Parathyroid adenoma (tissue), 2 donors: Measurements from ENCODE around the gene GSK3A.

Source experiments
- H2AFZ ChIP-seq: fragments of 300-600 bp; sonication (generic); one replicate; pipeline ENCODE4 v1.7.0; 2017; ENCODE audit warnings: antibody characterized with exemption, mild to moderate bottlenecking
- H3K27ac ChIP-seq: fragments of 300-600 bp; sonication (generic); one replicate; pipeline ENCODE4 v1.7.0; 2017
- H3K27me3 ChIP-seq: fragments of 300-600 bp; sonication (generic); one replicate; pipeline ENCODE4 v1.7.0; 2017; ENCODE audit warnings: low read length; ENCODE audit not compliant: control insufficient read depth, insufficient read depth
- H3K36me3 ChIP-seq: fragments of 300-600 bp; sonication (generic); one replicate; pipeline ENCODE4 v1.7.0; 2017; ENCODE audit warnings: low read length; ENCODE audit not compliant: control insufficient read depth, insufficient read depth
- H3K4me1 ChIP-seq: fragments of 300-600 bp; sonication (generic); one replicate; pipeline ENCODE4 v1.7.0; 2017; ENCODE audit warnings: control low read depth
- H3K4me2 ChIP-seq: fragments of 300-600 bp; sonication (generic); one replicate; pipeline ENCODE4 v1.7.0; 2017; ENCODE audit warnings: low read length
- H3K4me3 ChIP-seq: fragments of 300-600 bp; sonication (generic); one replicate; pipeline ENCODE4 v1.7.0; 2017; ENCODE audit warnings: low read depth, low read length
- H3K79me2 ChIP-seq: fragments of 300-600 bp; sonication (generic); one replicate; pipeline ENCODE4 v1.7.0; 2017; ENCODE audit warnings: control low read depth
- H3K9ac ChIP-seq: fragments of 300-600 bp; sonication (generic); one replicate; pipeline ENCODE4 v1.7.0; 2017; ENCODE audit warnings: mild to moderate bottlenecking
- H3K9me3 ChIP-seq: fragments of 300-600 bp; sonication (generic); one replicate; pipeline ENCODE4 v1.7.0; 2017; ENCODE audit warnings: low read length; ENCODE audit not compliant: control insufficient read depth
- CTCF ChIP-seq: fragments of 300-600 bp; sonication (generic); IDR thresholded peaks from one replicate; pipeline ENCODE4 v1.7.0; 2017; ENCODE audit warnings: antibody characterized with exemption, mild to moderate bottlenecking
- donor health status: primary hyperparathyroidism.

GSK3A gene

GRCh38 chr19:42191330-42191729 is 51.1 kb downstream of the GSK3A start:
- no peaks in the 10 kb centered on the region for H3K9me3 ChIP-seq
- H2AFZ ChIP-seq = no peak overlapping the region
- no peak overlapping the region for H3K4me3 ChIP-seq
- no peak overlapping the region for H3K9ac ChIP-seq
- no peaks in the 10 kb centered on the region for H3K79me2 ChIP-seq
- H3K4me1 ChIP-seq = no peaks in the 10 kb centered on the region
- H3K4me2 ChIP-seq = no peak overlapping the region
- no peaks in the 10 kb centered on the region for H3K36me3 ChIP-seq
- no peak for TF ChIP-seq CTCF
- no peak overlapping the region for H3K27ac ChIP-seq
- no peaks in the 10 kb centered on the region for H3K27me3 ChIP-seq

- Histone ChIP-seq H3K27ac (no peak overlapping the region), H3K9me3 (no peaks in the 10 kb centered on the region), H3K4me2 (no peak overlapping the region), H3K4me3 (no peak overlapping the region), H3K36me3 (no peaks in the 10 kb centered on the region), H3K4me1 (no peaks in the 10 kb centered on the region), H3K27me3 (no peaks in the 10 kb centered on the region), H2AFZ (no peak overlapping the region), H3K9ac (no peak overlapping the region), H3K79me2 (no peaks in the 10 kb centered on the region)
- no peak for TF ChIP-seq CTCF
These were observed 53.3 kb downstream of the GSK3A start for GRCh38 chr19:42189133-42189532.

- Histone ChIP-seq H3K9ac (no peak overlapping the region), H3K4me1 (no peaks in the 10 kb centered on the region), H3K27me3 (no peaks in the 10 kb centered on the region), H3K36me3 (no peaks in the 10 kb centered on the region), H2AFZ (no peak overlapping the region), H3K79me2 (no peaks in the 10 kb centered on the region), H3K27ac (no peak overlapping the region), H3K4me3 (no peak overlapping the region), H3K4me2 (no peak overlapping the region), H3K9me3 (no peaks in the 10 kb centered on the region)
- TF ChIP-seq CTCF = no peak
These were observed 53.7 kb downstream of the GSK3A start for GRCh38 chr19:42188665-42189064.

- Histone ChIP-seq H3K9ac (no peak overlapping the region), H3K27ac (no peak overlapping the region)
These were observed 57.1 kb downstream of the GSK3A start for GRCh38 chr19:42185277-42185676.

More at GRCh38 chr19:42185277-42185676, 57.1 kb downstream of the GSK3A start:
- Histone ChIP-seq H3K36me3 (no peaks in the 10 kb centered on the region), H3K27me3 (no peaks in the 10 kb centered on the region), H2AFZ (no peak overlapping the region), H3K9me3 (no peaks in the 10 kb centered on the region), H3K79me2 (no peaks in the 10 kb centered on the region), H3K4me1 (no peaks in the 10 kb centered on the region), H3K4me3 (no peak overlapping the region), H3K4me2 (no peak overlapping the region)
- no peak for TF ChIP-seq CTCF
